Panc1 (cell line): ENCODE measurements around the gene PABPN1L.

ENCODE experiments used
- TF ChIP-seq, protein P1 (sequence below): fragments of 450-650 bp; IDR thresholded peaks from 2 replicates; pipeline ENCODE4 v1.5.1; 2017; ENCODE audit warnings: mild to moderate bottlenecking
- TF ChIP-seq, protein P2 (sequence below), 2 experiments: IDR thresholded peaks; 2 replicates each; pipeline ENCODE4 v1.6.1; 2011 to 2012; ENCODE audit warnings: low read depth in 2 of 2, control low read depth in 1 of 2, low read length in 1 of 2, mild to moderate bottlenecking in 1 of 2, moderate library complexity in 1 of 2; ENCODE audit not compliant: insufficient read depth in 1 of 2

- TF ChIP-seq, protein P1, sequence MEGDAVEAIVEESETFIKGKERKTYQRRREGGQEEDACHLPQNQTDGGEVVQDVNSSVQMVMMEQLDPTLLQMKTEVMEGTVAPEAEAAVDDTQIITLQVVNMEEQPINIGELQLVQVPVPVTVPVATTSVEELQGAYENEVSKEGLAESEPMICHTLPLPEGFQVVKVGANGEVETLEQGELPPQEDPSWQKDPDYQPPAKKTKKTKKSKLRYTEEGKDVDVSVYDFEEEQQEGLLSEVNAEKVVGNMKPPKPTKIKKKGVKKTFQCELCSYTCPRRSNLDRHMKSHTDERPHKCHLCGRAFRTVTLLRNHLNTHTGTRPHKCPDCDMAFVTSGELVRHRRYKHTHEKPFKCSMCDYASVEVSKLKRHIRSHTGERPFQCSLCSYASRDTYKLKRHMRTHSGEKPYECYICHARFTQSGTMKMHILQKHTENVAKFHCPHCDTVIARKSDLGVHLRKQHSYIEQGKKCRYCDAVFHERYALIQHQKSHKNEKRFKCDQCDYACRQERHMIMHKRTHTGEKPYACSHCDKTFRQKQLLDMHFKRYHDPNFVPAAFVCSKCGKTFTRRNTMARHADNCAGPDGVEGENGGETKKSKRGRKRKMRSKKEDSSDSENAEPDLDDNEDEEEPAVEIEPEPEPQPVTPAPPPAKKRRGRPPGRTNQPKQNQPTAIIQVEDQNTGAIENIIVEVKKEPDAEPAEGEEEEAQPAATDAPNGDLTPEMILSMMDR = no peak
- TF ChIP-seq, protein P2, sequence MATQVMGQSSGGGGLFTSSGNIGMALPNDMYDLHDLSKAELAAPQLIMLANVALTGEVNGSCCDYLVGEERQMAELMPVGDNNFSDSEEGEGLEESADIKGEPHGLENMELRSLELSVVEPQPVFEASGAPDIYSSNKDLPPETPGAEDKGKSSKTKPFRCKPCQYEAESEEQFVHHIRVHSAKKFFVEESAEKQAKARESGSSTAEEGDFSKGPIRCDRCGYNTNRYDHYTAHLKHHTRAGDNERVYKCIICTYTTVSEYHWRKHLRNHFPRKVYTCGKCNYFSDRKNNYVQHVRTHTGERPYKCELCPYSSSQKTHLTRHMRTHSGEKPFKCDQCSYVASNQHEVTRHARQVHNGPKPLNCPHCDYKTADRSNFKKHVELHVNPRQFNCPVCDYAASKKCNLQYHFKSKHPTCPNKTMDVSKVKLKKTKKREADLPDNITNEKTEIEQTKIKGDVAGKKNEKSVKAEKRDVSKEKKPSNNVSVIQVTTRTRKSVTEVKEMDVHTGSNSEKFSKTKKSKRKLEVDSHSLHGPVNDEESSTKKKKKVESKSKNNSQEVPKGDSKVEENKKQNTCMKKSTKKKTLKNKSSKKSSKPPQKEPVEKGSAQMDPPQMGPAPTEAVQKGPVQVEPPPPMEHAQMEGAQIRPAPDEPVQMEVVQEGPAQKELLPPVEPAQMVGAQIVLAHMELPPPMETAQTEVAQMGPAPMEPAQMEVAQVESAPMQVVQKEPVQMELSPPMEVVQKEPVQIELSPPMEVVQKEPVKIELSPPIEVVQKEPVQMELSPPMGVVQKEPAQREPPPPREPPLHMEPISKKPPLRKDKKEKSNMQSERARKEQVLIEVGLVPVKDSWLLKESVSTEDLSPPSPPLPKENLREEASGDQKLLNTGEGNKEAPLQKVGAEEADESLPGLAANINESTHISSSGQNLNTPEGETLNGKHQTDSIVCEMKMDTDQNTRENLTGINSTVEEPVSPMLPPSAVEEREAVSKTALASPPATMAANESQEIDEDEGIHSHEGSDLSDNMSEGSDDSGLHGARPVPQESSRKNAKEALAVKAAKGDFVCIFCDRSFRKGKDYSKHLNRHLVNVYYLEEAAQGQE (IDR thresholded peaks at IDR 0.05; ENCODE audit: insufficient read depth in 1 of 2, low read depth in 2 of 2, low read length in 1 of 2) = no peak
Observed at GRCh38 chr16:88871349-88871702, 4.9 kb upstream of the PABPN1L start.
